GM21360 (cell line): ENCODE results near the gene CRYBB1.

Source experiments
- ATAC-seq: cut with Tn5 transposase; IDR thresholded peaks from one replicate; pipeline ENCODE4 v1.9.1; 2021; ENCODE audit warnings: mild to moderate bottlenecking, moderate library complexity; ENCODE audit not compliant: unreplicated experiment

CRYBB1 gene

GRCh38 chr22:26559961-26560575 is 57.8 kb downstream of the CRYBB1 start:
- no peak for ATAC-seq

- no peak for ATAC-seq
Measured at GRCh38 chr22:26558248-26558895, 59.5 kb downstream of the CRYBB1 start.

DNA sequence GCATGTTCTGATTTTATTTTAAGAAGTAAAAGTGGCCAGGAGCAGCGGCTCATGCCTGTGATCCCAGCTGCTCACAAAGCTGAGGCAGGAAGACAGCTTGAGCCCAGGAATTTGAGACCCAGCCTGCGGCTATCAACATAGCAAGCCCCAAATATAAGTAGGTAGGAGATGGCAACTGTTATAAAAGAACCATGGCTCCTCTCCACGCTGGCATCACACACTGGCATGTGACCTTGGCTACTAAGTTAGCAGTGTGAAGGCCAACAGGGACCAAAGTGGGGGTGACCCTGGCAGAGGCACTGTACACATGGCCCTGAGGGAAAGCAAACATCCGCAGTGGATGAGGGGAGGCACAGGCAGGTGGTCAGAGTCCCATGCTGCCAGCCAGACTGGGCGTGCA is 60.9 kb downstream of the CRYBB1 start:
- ATAC-seq: no peak

GRCh38 chr22:26555478-26555877 is 62.3 kb downstream of the CRYBB1 start:
- ATAC-seq: no peak

- ATAC-seq: no peak
Measured at GRCh38 chr22:26554956-26555355, 62.9 kb downstream of the CRYBB1 start.

DNA sequence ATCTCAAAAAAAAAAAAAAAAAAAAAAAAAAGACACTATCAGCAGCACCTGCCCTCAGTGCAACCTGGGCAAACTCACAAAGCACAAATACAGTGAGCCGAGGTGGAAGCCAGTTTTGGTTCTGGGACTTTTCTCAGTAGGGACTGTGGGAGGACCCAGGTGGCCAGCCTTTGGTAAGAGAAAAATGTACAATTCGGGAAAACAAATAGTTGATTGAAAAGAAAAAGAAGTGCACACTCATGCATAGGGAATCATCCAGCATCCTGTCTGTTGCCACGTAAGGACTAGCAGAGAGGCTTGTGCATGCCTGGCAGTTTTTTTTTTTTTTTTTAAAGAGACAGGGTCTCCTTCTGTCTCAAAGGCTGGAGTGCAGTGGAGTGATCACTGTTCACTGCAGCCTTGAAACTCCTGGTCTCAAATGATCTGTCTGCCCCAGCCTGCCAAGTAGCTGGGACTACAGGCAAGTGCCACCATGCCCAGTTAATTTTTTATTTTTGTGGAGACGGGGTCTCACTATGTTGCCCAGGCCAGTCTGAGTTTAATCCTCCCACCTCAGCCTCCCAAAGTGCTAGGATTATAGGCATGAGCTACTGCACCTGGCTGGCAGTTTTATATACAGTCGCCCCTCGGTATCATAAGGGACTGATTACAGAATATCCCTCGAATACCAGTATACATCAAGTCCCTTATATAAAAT is 64.6 kb downstream of the CRYBB1 start:
- no peak for ATAC-seq

DNA sequence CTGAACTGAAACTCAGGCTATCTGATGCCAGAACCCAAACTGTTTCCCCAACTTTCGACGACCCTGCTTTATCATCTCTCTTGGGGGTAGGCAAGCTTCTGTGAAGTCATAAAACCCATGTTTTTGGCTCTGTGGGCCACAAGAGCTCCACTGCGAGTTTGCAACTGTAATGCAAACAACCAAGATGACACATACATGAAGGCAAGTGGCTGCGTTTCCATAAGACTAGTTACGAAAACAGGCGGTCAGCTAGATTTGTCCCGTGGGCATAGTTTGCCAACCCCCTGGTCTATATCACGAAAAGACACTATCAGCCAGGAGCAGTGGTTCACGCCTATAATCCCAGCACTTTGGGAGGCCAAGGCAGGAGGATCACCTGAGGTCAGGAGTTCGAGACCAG is 65.4 kb downstream of the CRYBB1 start:
- no peak for ATAC-seq

DNA sequence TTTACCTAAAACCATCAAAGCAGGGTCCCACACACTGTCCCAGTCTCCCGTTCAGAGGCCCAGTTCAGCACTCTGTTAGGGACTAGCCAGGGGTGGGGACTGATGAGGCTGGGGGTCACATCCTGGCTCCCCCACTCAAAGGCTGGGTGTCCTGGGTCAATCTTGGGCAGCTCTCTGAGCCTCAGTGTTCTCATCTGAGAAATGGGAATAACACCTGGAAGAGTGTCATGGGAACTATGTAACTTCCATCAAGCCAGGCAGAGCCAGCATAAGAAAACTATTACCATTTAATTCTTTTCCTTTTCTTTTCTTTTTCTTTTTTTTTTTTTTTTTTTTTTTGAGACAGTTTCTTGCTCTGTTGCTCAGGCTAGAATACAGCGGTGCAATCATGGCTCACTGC is 66.3 kb downstream of the CRYBB1 start:
- no peak for ATAC-seq

DNA sequence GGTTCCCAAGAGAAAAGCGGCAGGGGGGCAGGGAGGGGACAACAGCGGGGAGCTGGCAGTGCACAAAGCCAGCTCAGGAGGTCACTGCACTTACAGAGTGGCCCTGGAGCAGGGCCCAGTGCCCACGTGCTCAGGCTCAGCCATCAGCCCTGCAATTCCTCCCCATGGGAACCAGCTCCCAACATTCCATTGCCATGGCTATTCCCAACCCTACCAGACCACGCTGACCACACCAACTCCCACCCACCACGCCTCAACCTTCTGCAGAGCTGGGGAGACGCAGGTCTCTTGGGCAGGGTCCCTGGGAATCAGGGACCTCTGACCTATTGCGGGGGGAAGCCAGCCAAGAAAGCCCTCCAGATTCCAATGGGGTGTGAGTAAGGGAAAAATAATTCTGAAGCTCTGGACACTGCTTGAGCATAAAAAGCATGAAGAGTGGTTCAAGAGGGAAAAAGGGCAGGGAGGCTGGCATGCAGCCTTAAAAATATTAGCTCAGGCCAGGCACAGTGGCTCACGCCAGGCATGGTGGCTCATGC is 67.3 kb downstream of the CRYBB1 start:
- no peak for ATAC-seq

DNA sequence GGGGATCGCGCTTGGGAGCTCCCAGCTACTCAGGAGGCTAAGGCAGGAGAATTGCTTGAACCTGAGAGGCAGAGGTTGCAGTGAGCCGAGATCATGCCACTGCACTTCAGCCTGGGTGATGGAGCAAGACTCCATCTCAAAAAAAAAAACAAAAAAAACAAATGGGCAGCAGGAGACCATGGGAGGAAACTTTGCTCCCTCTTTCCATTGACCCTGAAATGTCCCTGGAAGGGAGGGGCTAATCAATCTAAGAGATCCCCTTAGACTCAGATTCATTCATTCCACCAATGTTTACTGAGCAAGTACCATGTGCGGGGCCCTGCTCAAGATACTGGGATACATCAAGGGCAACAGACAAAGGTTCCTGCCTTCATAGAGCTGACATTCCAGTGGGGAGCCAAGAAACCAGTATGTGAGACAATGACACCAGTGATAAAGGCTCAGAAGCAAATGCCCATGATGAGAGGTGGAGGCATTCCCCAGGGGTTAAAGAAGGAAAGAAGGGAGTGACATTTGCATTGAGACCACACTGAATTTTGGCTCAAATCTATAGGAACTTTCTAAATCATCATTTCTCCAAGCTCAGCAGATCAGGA is 67.8 kb downstream of the CRYBB1 start:
- no peak for ATAC-seq
